HG03439 (cell line): Measurements from ENCODE around the gene SFT2D2.
"Not testable (repeated sequence)": the region's sequence is repeated elsewhere in the genome, so short reads cannot be mapped to it uniquely, and the experiment has no call there.

Experiments
- ATAC-seq: cut with Tn5 transposase; IDR thresholded peaks from one replicate; pipeline ENCODE4 v1.9.1; 2021; ENCODE audit warnings: mild to moderate bottlenecking, moderate library complexity; ENCODE audit not compliant: unreplicated experiment

SFT2D2 gene

GRCh38 chr1:168225476-168226190, at the start of gene SFT2D2:
Gene SFT2D2 (plus strand): TSS chr1:168226004. CDS start chr1:168226080, 76 bp downstream.
- peak; percentile 82 for ATAC-seq

- no peak for ATAC-seq
Measured at GRCh38 chr1:168178227-168178637, 47.6 kb upstream of the SFT2D2 start.

GRCh38 chr1:168178638-168179437, 47.0 kb upstream of the SFT2D2 start, which contains the start of gene TIPRL:
Gene TIPRL (plus strand): TSS chr1:168178962. CDS start chr1:168179078, 116 bp downstream.
- ATAC-seq: peak; percentile 94

- no peak for ATAC-seq
Measured at GRCh38 chr1:168179438-168180147, 46.2 kb upstream of the SFT2D2 start.

- no peak for ATAC-seq
Measured at GRCh38 chr1:168180148-168180524, 45.7 kb upstream of the SFT2D2 start.

GRCh38 chr1:168181063-168181720, 44.6 kb upstream of the SFT2D2 start:
- ATAC-seq: not testable (repeated sequence)

- ATAC-seq: no peak
Measured at GRCh38 chr1:168187177-168187576, 38.6 kb upstream of the SFT2D2 start.

- ATAC-seq: no peak
Measured at GRCh38 chr1:168190403-168190802, 35.4 kb upstream of the SFT2D2 start.

GRCh38 chr1:168195199-168196135, 30.3 kb upstream of the SFT2D2 start:
- no peak for ATAC-seq

- no peak for ATAC-seq
Measured at GRCh38 chr1:168199056-168199455, 26.7 kb upstream of the SFT2D2 start.

- no peak for ATAC-seq
Measured at GRCh38 chr1:168202941-168203654, 22.7 kb upstream of the SFT2D2 start.

GRCh38 chr1:168206111-168206510, 19.7 kb upstream of the SFT2D2 start:
- ATAC-seq: no peak

- ATAC-seq: not testable (repeated sequence)
Measured at GRCh38 chr1:168207673-168208072, 18.1 kb upstream of the SFT2D2 start.

- ATAC-seq: no peak
Measured at GRCh38 chr1:168210312-168210711, 15.5 kb upstream of the SFT2D2 start.

GRCh38 chr1:168213349-168213748, 12.5 kb upstream of the SFT2D2 start:
- no peak for ATAC-seq

- ATAC-seq: no peak
Measured at GRCh38 chr1:168216171-168216570, 9.6 kb upstream of the SFT2D2 start.

- no peak for ATAC-seq
Measured at GRCh38 chr1:168217664-168218063, 8.1 kb upstream of the SFT2D2 start.

- ATAC-seq: no peak
Measured at GRCh38 chr1:168218658-168219057, 7.1 kb upstream of the SFT2D2 start.

GRCh38 chr1:168220470-168220871, 5.3 kb upstream of the SFT2D2 start:
- ATAC-seq: no peak
